SU-DHL-6 (cell line): Measurements from ENCODE around the gene HOXA6.

Experiments used
- H2AFZ ChIP-seq: fragments of 200-600 bp; sonication (generic); 2 replicates; pipeline ENCODE4 v1.6.1; 2014; ENCODE audit warnings: low read depth, mild to moderate bottlenecking, moderate library complexity, mixed read lengths, antibody characterized with exemption, low read length; ENCODE audit not compliant: severe bottlenecking
- H3F3A ChIP-seq: fragments of 200-600 bp; shearing (Covaris generic); 2 replicates; pipeline ENCODE4 v1.6.0; 2016; ENCODE audit warnings: antibody characterized with exemption, mild to moderate bottlenecking; ENCODE audit not compliant: insufficient read depth
- H3K27ac ChIP-seq: fragments of 200-600 bp; sonication (generic); 2 replicates; pipeline ENCODE4 v1.5.1; 2016; ENCODE audit warnings: low read depth, mild to moderate bottlenecking, low read length, moderate library complexity, mixed read lengths
- H3K27me3 ChIP-seq: fragments of 200-600 bp; sonication (generic), shearing (Covaris generic); 2 replicates; pipeline ENCODE4 v1.6.0; 2014; ENCODE audit warnings: mild to moderate bottlenecking, low read length
- H3K36me3 ChIP-seq: fragments of 200-600 bp; sonication (generic); 2 replicates; pipeline ENCODE4 v1.6.1; 2014; ENCODE audit warnings: mild to moderate bottlenecking, low read length, mixed read lengths
- H3K4me2 ChIP-seq: fragments of 300-600, 200-600 bp; shearing (Covaris generic), sonication (generic); 2 replicates; pipeline ENCODE4 v1.6.0; 2014; ENCODE audit warnings: low read length, low read depth, mild to moderate bottlenecking; ENCODE audit not compliant: poor library complexity, severe bottlenecking
- H3K4me3 ChIP-seq: fragments of 200-600 bp; sonication (generic); 2 replicates; pipeline ENCODE4 v1.5.1; 2014; ENCODE audit warnings: antibody characterized with exemption, low read length, mild to moderate bottlenecking, mixed read lengths; ENCODE audit not compliant: insufficient read depth, poor library complexity, severe bottlenecking
- H3K79me2 ChIP-seq: fragments of 200-600 bp; sonication (generic); 2 replicates; pipeline ENCODE4 v1.6.1; 2014; ENCODE audit warnings: mild to moderate bottlenecking, low read length, moderate library complexity; ENCODE audit not compliant: insufficient read depth
- H3K9ac ChIP-seq: fragments of 200-600 bp; sonication (generic); 2 replicates; pipeline ENCODE4 v1.7.0; 2014; ENCODE audit warnings: mild to moderate bottlenecking, low read length
- H3K9me2 ChIP-seq: fragments of 200-600 bp; sonication (generic); replicated peaks from 2 replicates; pipeline ENCODE4 v1.6.1; 2014; ENCODE audit warnings: low read length; ENCODE audit not compliant: insufficient read depth
- H3K9me3 ChIP-seq: fragments of 200-600 bp; sonication (generic); 2 replicates; pipeline ENCODE4 v1.6.1; 2014; ENCODE audit warnings: low read length, mixed read lengths; ENCODE audit not compliant: insufficient read depth
- H4K20me1 ChIP-seq: fragments of 200-600 bp; sonication (generic); 2 replicates; pipeline ENCODE4 v1.6.1; 2014; ENCODE audit warnings: low read depth, mild to moderate bottlenecking, antibody characterized with exemption, low read length, moderate library complexity, mixed read lengths
- EZH2phosphoT487 ChIP-seq: fragments of 200-600 bp; sonication (generic), shearing (Covaris generic); conservative IDR thresholded peaks from 2 replicates; pipeline ENCODE4 v1.6.1; 2018; ENCODE audit warnings: mild to moderate bottlenecking, antibody characterized with exemption, low read length, moderate library complexity, mixed read lengths
- TF ChIP-seq, protein P1 (sequence below): fragments of 200-600 bp; sonication (generic); IDR thresholded peaks from one replicate; pipeline ENCODE4 v1.5.1; 2017; ENCODE audit warnings: antibody characterized with exemption, mild to moderate bottlenecking, low read length, moderate library complexity; ENCODE audit not compliant: insufficient read depth, poor library complexity, severe bottlenecking

The HOXA6 gene

DNA sequence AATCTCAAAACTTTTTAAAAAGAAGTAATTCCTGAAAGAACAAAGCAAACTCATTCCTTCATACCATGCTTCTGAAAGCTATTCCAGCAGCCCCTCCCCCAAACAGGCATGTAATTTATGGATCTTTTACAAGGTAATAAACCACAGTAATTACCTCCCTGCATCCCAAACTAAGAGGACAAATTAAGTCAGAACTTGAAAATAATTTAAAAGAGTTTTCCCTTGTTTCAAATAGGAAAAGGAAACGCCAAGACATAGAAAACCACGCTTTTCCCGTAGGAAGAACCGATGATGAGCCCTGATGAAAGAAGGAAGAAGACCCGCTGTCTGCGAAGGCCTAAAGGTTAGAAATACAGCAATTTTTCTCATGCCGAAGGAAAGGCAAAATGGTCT is 25.9 kb downstream of the HOXA6 start:
- Histone ChIP-seq H3K79me2 (no peaks in the 10 kb centered on the region), H3K9me2 (no peaks in the 10 kb centered on the region), H2AFZ (no peak overlapping the region), H4K20me1 (no peaks in the 10 kb centered on the region), H3K27ac (no peak overlapping the region), H3K36me3 (no peaks in the 10 kb centered on the region), H3K27me3 (no peaks in the 10 kb centered on the region), H3K4me2 (no peak overlapping the region), H3K4me3 (no peak overlapping the region), H3F3A (no peaks in the 10 kb centered on the region), H3K9ac (no peak overlapping the region), H3K9me3 (no peaks in the 10 kb centered on the region)
- no peak for TF ChIP-seq EZH2phosphoT487
- TF ChIP-seq, protein P1, sequence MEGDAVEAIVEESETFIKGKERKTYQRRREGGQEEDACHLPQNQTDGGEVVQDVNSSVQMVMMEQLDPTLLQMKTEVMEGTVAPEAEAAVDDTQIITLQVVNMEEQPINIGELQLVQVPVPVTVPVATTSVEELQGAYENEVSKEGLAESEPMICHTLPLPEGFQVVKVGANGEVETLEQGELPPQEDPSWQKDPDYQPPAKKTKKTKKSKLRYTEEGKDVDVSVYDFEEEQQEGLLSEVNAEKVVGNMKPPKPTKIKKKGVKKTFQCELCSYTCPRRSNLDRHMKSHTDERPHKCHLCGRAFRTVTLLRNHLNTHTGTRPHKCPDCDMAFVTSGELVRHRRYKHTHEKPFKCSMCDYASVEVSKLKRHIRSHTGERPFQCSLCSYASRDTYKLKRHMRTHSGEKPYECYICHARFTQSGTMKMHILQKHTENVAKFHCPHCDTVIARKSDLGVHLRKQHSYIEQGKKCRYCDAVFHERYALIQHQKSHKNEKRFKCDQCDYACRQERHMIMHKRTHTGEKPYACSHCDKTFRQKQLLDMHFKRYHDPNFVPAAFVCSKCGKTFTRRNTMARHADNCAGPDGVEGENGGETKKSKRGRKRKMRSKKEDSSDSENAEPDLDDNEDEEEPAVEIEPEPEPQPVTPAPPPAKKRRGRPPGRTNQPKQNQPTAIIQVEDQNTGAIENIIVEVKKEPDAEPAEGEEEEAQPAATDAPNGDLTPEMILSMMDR, result no peak

- H3K9me2 ChIP-seq, result no peaks in the 10 kb centered on the region
- H2AFZ ChIP-seq, result no peak overlapping the region
- no peaks in the 10 kb centered on the region for H3K27me3 ChIP-seq
- no peaks in the 10 kb centered on the region for H3K9me3 ChIP-seq
- H3F3A ChIP-seq, result no peaks in the 10 kb centered on the region
- no peak overlapping the region for H3K27ac ChIP-seq
- no peak overlapping the region for H3K9ac ChIP-seq
- no peak overlapping the region for H3K4me3 ChIP-seq
- H3K36me3 ChIP-seq, result no peaks in the 10 kb centered on the region
- TF ChIP-seq, protein P1, result no peak
- no peak for TF ChIP-seq EZH2phosphoT487
- H4K20me1 ChIP-seq, result no peaks in the 10 kb centered on the region
- no peaks in the 10 kb centered on the region for H3K79me2 ChIP-seq
- H3K4me2 ChIP-seq, result no peak overlapping the region
Measured at GRCh38 chr7:27119412-27119911, 28.1 kb downstream of the HOXA6 start.

DNA sequence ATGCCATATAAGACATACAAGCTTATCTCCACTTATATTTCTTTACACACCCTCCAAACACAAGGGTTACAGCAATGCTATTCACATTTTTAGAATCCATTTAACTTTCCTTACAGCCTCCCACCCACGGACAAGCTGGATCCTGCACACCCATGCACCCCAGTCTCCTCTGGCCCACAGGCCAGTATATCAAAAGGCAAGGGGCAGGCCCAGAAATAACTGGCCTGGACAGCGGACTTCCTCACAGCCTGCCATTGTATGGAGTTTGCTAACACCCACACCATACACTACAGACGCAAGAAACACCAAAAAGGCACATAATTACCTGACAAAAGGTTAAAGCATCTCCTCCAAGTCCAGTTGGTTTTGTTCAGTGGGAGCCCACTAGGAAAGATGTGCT is 29.0 kb downstream of the HOXA6 start:
- no peaks in the 10 kb centered on the region for H3K36me3 ChIP-seq
- H4K20me1 ChIP-seq, result no peaks in the 10 kb centered on the region
- no peaks in the 10 kb centered on the region for H3K79me2 ChIP-seq
- H3K4me2 ChIP-seq, result no peak overlapping the region
- no peaks in the 10 kb centered on the region for H3K9me2 ChIP-seq
- H3F3A ChIP-seq, result no peaks in the 10 kb centered on the region
- no peaks in the 10 kb centered on the region for H3K9me3 ChIP-seq
- no peak overlapping the region for H3K4me3 ChIP-seq
- no peak overlapping the region for H2AFZ ChIP-seq
- H3K9ac ChIP-seq, result no peak overlapping the region
- H3K27ac ChIP-seq, result no peak overlapping the region
- TF ChIP-seq EZH2phosphoT487, result no peak
- TF ChIP-seq, protein P1, result no peak
- no peaks in the 10 kb centered on the region for H3K27me3 ChIP-seq
